ENCODE results near the gene TCEAL8. TPM values are rescaled to one million over a fixed set of nuclear protein-coding genes. Genes with fewer than 3 reads are reported as not detected.

Gene TCEAL8
- total RNA-seq, 4 donors from 2014 or later: 9.2 to 10.6 (median 10.2) TPM

GRCh38 chrX:103220511-103221323, 34.2 kb downstream of the TCEAL8 start:
- Histone ChIP-seq H3K4me1 (no peaks in the 10 kb centered on the region), H3K27me3 (peaks cover 0 to 17% (median 0%) of the 10 kb centered on the region in 3 donors), H3K4me3 (no peak overlapping the region), H3K36me3 (no peaks in the 10 kb centered on the region), H3K9me3 (no peaks in the 10 kb centered on the region), H3K27ac (no peak overlapping the region)
- in situ Hi-C loops (cut with MboI; ENCODE audit: low sequenced_read_pairs in 4 of 4) (loop anchor here in 1 of 4 donors (25.0 kb wide), 1 partner anchor 242 kb away; no protein-coding TSS in a partner anchor), intact Hi-C loops (cut with DNase I; ENCODE audit: low total_unique reads) (no loop called here)
- ATAC-seq (no peak), DNase-seq (no peak)
- TF ChIP-seq POLR2A (IDR thresholded peaks at IDR 0.05) (no peak), CTCF (IDR thresholded peaks at IDR 0.05 in 4 of 5, conservative IDR thresholded peaks at IDR 0.05 in 1 of 5) (no peak)

- H3K36me3 ChIP-seq: no peaks in the 10 kb centered on the region
- peak overlapping the region; percentile 37 to 66 (median 54) for H3K27ac ChIP-seq
- no peak for DNase-seq
- no peaks in the 10 kb centered on the region for H3K9me3 ChIP-seq
- TF ChIP-seq POLR2A (IDR thresholded peaks at IDR 0.05): no peak
- TF ChIP-seq CTCF (IDR thresholded peaks at IDR 0.05 in 4 of 5, conservative IDR thresholded peaks at IDR 0.05 in 1 of 5): no peak
- H3K4me1 ChIP-seq: no peaks in the 10 kb centered on the region
- in situ Hi-C loops (cut with MboI; ENCODE audit: low sequenced_read_pairs in 4 of 4) (loop anchor here in 1 of 4 donors (25.0 kb wide), 1 partner anchor 247 kb away; no protein-coding TSS in a partner anchor), intact Hi-C loops (cut with DNase I; ENCODE audit: low total_unique reads) (no loop called here)
- ATAC-seq: no peak
- peaks cover 0 to 17% (median 0%) of the 10 kb centered on the region in 3 donors for H3K27me3 ChIP-seq
- peak overlapping the region; percentile 47 to 56 (median 54) for H3K4me3 ChIP-seq
Observed at GRCh38 chrX:103215425-103215991, 39.4 kb downstream of the TCEAL8 start.

- ATAC-seq: peak; percentile 56 to 70
Observed at GRCh38 chrX:103214870-103215424, 40.0 kb downstream of the TCEAL8 start, which contains the start of gene BEX4. TSS of gene BEX4 (plus strand) at chrX:103215108. CDS start at chrX:103216154, 1,046 bp downstream.

More at GRCh38 chrX:103214870-103215424, 40.0 kb downstream of the TCEAL8 start, which contains the start of gene BEX4:
- H3K36me3 ChIP-seq: no peaks in the 10 kb centered on the region
- no peaks in the 10 kb centered on the region for H3K4me1 ChIP-seq
- TF ChIP-seq CTCF (IDR thresholded peaks at IDR 0.05 in 4 of 5, conservative IDR thresholded peaks at IDR 0.05 in 1 of 5): no peak
- peak; percentile 49 to 68 for TF ChIP-seq POLR2A (IDR thresholded peaks at IDR 0.05)
- H3K27ac ChIP-seq: peak within 1 kb of the TSS; percentile 37 to 66 (median 54)
- peaks cover 0 to 21% (median 0%) of the 10 kb centered on the region in 3 donors for H3K27me3 ChIP-seq
- no peaks in the 10 kb centered on the region for H3K9me3 ChIP-seq
- peak within 1 kb of the TSS; percentile 47 to 56 (median 54) for H3K4me3 ChIP-seq
- in situ Hi-C loops (cut with MboI; ENCODE audit: low sequenced_read_pairs in 4 of 4) (loop anchor here in 1 of 4 donors (25.0 kb wide), 1 partner anchor 247 kb away; no protein-coding TSS in a partner anchor), intact Hi-C loops (cut with DNase I; ENCODE audit: low total_unique reads) (no loop called here)
- DNase-seq: peak; percentile 47 to 55

Data from gastrocnemius medialis (tissue), 4 donors.